ENCODE results near the gene MAST4. TPM values are rescaled to one million over a fixed set of nuclear protein-coding genes. Genes with fewer than 3 reads are reported as not detected.

MAST4 gene
- total and polyA plus RNA-seq, 2 of the 4 experiments (the other 2 are of a cell fraction) = 4.8 to 6.8 TPM

DNA sequence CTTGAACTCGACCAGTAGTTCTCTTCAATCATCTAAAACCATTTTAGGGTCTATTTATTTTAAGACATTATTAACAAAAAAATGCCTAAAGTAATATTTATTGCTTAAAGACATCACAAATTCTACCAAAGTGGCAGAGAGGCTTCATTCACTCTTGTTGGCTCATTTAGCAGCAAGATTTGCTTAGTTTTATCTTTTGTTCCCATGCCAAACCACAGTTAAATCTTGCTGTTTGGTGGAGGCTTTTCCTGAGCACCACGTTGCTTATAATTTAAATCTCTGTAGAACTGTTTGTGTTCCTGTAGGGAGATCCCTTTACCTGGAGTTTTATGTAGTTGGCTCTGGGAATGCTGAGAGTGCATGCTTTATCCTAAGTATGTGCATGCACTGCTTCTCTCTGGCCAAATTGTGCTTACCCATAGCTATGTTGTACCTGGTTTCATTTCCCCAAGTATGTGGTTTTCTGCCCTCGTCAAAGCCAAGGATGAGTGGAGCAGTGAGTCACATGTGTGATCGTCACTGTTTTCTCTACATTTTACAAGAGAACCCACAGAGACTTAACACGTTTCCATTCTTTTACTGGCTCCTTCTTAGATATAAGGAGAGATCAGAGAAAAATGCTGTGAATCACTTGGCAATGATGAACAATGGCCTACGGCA is 42.1 kb upstream of the MAST4 start:
- WGBS, 2 experiments (ENCODE audit: extremely low coverage in 2 of 2, insufficient read length in 1 of 2) = no CpG with 5 or more reads among the region's 6 CpGs
- H2AFZ ChIP-seq (replicated peaks; ENCODE audit: low read length, poor library complexity) = no peak overlapping the region
- no peaks in the 10 kb centered on the region for H3K4me1 ChIP-seq (ENCODE audit: control insufficient read depth, insufficient read depth, low read length)
- no peak overlapping the region for H3K14ac ChIP-seq (replicated peaks; ENCODE audit: low read depth, low read length)
- no peaks in the 10 kb centered on the region for H3K36me3 ChIP-seq (ENCODE audit: control insufficient read depth, insufficient read depth, low read length)
- H2BK120ac ChIP-seq (ENCODE audit: low read depth, low read length) = no peak overlapping the region
- H3K56ac ChIP-seq (ENCODE audit: extremely low read depth, insufficient read depth, low read length) = no peak overlapping the region
- H2AK9ac ChIP-seq (replicated peaks; ENCODE audit: low read depth, low read length, poor library complexity) = no peak overlapping the region
- DNase-seq = no peak
- H3K79me1 ChIP-seq (ENCODE audit: low read depth in 1 of 2, low read length in 2 of 2) = no peaks in the 10 kb centered on the region
- dilution Hi-C loops (cut with HindIII; ENCODE audit: low sequenced_read_pairs, unreplicated experiment) = no loop called here
- no peak overlapping the region for H3K4me3 ChIP-seq (ENCODE audit: insufficient read depth, low read depth, low read length)
- no peak overlapping the region for H3K9ac ChIP-seq (ENCODE audit: low read depth, low read length)
- H4K5ac ChIP-seq (ENCODE audit: low read depth, low read length) = no peak overlapping the region
- H2BK5ac ChIP-seq (ENCODE audit: low read depth, low read length, poor library complexity, severe bottlenecking) = no peak overlapping the region
- no peak overlapping the region for H3K18ac ChIP-seq (ENCODE audit: low read depth, low read length)
- no peak overlapping the region for H2BK20ac ChIP-seq (ENCODE audit: low read depth, low read length)
- no peaks in the 10 kb centered on the region for H4K20me1 ChIP-seq (ENCODE audit: insufficient read depth, low read length)
- no peaks in the 10 kb centered on the region for H3K9me1 ChIP-seq (ENCODE audit: insufficient read depth, low read length)
- H3K4me2 ChIP-seq (ENCODE audit: low read depth, low read length) = no peak overlapping the region
- no peak overlapping the region for H2AK5ac ChIP-seq (ENCODE audit: low read depth, low read length)
- no peak overlapping the region for H4K8ac ChIP-seq (ENCODE audit: low read depth in 2 of 2, low read length in 2 of 2)
- no TSS peak for BruUV-seq (replicated peaks)
- intact Hi-C loops (cut with micrococcal nuclease) = no loop called here
- ChIA-PET POLR2A (ENCODE audit: unreplicated experiment) (no interaction called here), CTCF (no interaction called here)
- no peak overlapping the region for H2BK15ac ChIP-seq (ENCODE audit: low read depth, low read length)
- no peak for TF ChIP-seq POLR2A (IDR thresholded peaks at IDR 0.05; ENCODE audit: low read depth, low read length)
- TF ChIP-seq RAD21 (IDR thresholded peaks at IDR 0.05; ENCODE audit: low read length) = no peak
- no peaks in the 10 kb centered on the region for H3K9me3 ChIP-seq (ENCODE audit: control insufficient read depth, insufficient read depth, low read length)
- H3K27ac ChIP-seq (ENCODE audit: insufficient read depth, low read length) = no peak overlapping the region
- no peak for ATAC-seq (ENCODE audit: low read depth)
- no peak overlapping the region for H4K91ac ChIP-seq (ENCODE audit: insufficient read depth, low read depth, low read length)
- no peak overlapping the region for H3K23ac ChIP-seq (ENCODE audit: low read depth, low read length)
- H3K27me3 ChIP-seq (ENCODE audit: control insufficient read depth, insufficient read depth, low read length) = no peaks in the 10 kb centered on the region
- in situ Hi-C loops (cut with MboI; ENCODE audit: low sequenced_read_pairs) = no loop called here
- H3K4ac ChIP-seq (ENCODE audit: low read depth, low read length) = no peak overlapping the region

Measured in IMR-90 (cell line).